K562 (cell line): Measurements from ENCODE around the gene KIFC3.

Source experiments
- CHD4 ChIP-seq: fragments of 200-600 bp; sonication (generic); IDR thresholded peaks from 3 replicates; pipeline ENCODE4 v1.6.1; 2012; ENCODE audit warnings: low read depth, mild to moderate bottlenecking, mixed read lengths, low read length, inconsistent platforms; ENCODE audit not compliant: insufficient read depth, insufficient replicate concordance, poor library complexity, severe bottlenecking
- EP300 ChIP-seq: IDR thresholded peaks from 2 replicates; pipeline ENCODE4 v1.6.1; 2012; ENCODE audit warnings: low read length, improper control_type of control experiment
- MAX ChIP-seq: sonication (generic); formaldehyde crosslinking; IDR thresholded peaks from 2 replicates; pipeline ENCODE4 v1.9.0; 2022; ENCODE audit warnings: mild to moderate bottlenecking, missing genetic modification reagents
- MCM7 ChIP-seq, 2 experiments: fragments of 450-650 bp; IDR thresholded peaks; 2 replicates each; pipeline ENCODE4 v1.6.1; 2016 to 2018
- NBN ChIP-seq: fragments of 450-650 bp; IDR thresholded peaks from 2 replicates; pipeline ENCODE4 v1.6.1; 2016; ENCODE audit warnings: low read depth, mild to moderate bottlenecking
- SMARCC2 ChIP-seq: fragments of 450-650 bp; IDR thresholded peaks from 2 replicates; pipeline ENCODE4 v1.6.1; 2017; ENCODE audit warnings: antibody characterized with exemption, moderate library complexity, mild to moderate bottlenecking, low read depth
- WHSC1 ChIP-seq: IDR thresholded peaks from one replicate; pipeline ENCODE4 v1.6.1; 2012; ENCODE audit warnings: low read length, control low read depth, inconsistent platforms
- ZNF707 ChIP-seq: fragments of 250-450 bp; sonication (Bioruptor Pico); conservative IDR thresholded peaks from 2 replicates; pipeline ENCODE4 v1.8.0; 2022; ENCODE audit warnings: inconsistent platforms, mild to moderate bottlenecking, moderate library complexity
- TF ChIP-seq, protein P1 (sequence below): fragments of 450-650 bp; formaldehyde crosslinking; IDR thresholded peaks from 2 replicates; pipeline ENCODE4 v1.4.0; 2022; ENCODE audit warnings: missing genetic modification characterization
- TF ChIP-seq, protein P2 (sequence below): fragments of 450-650 bp; formaldehyde crosslinking; IDR thresholded peaks from 2 replicates; pipeline ENCODE4 v1.4.0; 2020; ENCODE audit warnings: mild to moderate bottlenecking, moderate library complexity

DNA sequence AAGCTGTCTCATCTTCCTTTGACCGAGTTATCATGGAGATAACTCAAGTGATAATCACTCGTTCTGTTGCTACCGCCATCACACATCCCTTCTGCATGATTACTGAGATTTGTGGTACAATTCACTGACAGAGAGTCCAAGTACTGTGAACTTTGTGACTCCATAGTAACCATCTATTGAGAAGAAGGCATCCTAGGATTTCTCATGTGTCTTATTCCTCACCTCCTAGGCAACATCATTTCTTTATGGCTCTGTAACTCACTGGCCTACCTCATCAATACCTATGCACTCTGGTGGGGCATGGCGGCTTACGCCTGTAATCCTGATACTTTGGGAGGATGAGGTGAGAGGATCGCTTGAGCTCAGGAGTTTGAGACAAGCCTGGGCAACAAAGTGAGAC lies 88.2 kb downstream of the KIFC3 start:
- TF ChIP-seq MAX (CRISPR knock-in tag) (no peak), NBN (no peak), EP300 (no peak), ZNF707 (no peak), CHD4 (no peak), WHSC1 (no peak), SMARCC2 (no peak), MCM7 (IDR thresholded peaks at IDR 0.05) (no peak)
- TF ChIP-seq, protein P1, sequence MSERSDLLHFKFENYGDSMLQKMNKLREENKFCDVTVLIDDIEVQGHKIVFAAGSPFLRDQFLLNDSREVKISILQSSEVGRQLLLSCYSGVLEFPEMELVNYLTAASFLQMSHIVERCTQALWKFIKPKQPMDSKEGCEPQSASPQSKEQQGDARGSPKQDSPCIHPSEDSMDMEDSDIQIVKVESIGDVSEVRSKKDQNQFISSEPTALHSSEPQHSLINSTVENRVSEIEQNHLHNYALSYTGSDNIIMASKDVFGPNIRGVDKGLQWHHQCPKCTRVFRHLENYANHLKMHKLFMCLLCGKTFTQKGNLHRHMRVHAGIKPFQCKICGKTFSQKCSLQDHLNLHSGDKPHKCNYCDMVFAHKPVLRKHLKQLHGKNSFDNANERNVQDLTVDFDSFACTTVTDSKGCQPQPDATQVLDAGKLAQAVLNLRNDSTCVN (CRISPR knock-in tag): no peak
- TF ChIP-seq, protein P2, sequence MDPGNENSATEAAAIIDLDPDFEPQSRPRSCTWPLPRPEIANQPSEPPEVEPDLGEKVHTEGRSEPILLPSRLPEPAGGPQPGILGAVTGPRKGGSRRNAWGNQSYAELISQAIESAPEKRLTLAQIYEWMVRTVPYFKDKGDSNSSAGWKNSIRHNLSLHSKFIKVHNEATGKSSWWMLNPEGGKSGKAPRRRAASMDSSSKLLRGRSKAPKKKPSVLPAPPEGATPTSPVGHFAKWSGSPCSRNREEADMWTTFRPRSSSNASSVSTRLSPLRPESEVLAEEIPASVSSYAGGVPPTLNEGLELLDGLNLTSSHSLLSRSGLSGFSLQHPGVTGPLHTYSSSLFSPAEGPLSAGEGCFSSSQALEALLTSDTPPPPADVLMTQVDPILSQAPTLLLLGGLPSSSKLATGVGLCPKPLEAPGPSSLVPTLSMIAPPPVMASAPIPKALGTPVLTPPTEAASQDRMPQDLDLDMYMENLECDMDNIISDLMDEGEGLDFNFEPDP (CRISPR knock-in tag): no peak
